PC-9 (cell line): ENCODE measurements around the gene RPL37. TPM values are rescaled to one million over a fixed set of nuclear protein-coding genes. Genes with fewer than 3 reads are reported as not detected.
A peak's percentile ranks its signal among the peaks of the same experiment; 100 is the strongest.
"Not testable (repeated sequence)": the region's sequence is repeated elsewhere in the genome, so short reads cannot be mapped to it uniquely, and the experiment has no call there.

Experiments used
- BruUV-seq: library from RNA; stranded (reverse); fragments of 400-500 nt; replicated peaks from 2 replicates; lab custom pipeline; 2021; lab: Mats Ljungman, UMichigan
- CTCF ChIA-PET: fragments of 300-600 bp; sonication (Branson Sonifier 250); formaldehyde crosslinking; loops from one replicate; lab custom pipeline; 2022; ENCODE audit warnings: antibody characterized with exemption; lab: Charles Lee
- POLR2A ChIA-PET: fragments of 300-600 bp; sonication (Branson Sonifier 250); formaldehyde crosslinking; loops from one replicate; lab custom pipeline; 2022; ENCODE audit warnings: antibody characterized with exemption; ENCODE audit not compliant: unreplicated experiment; lab: Charles Lee
- DNase-seq, 2 experiments: peaks; one replicate each; pipeline versions ENCODE4 v3.0.0 to v3.0.0-alpha.2; 2015 to 2022; ENCODE audit warnings: mixed read lengths in 1 of 2
- H2AFZ ChIP-seq: fragments of 200-600 bp; sonication (generic); 2 replicates; pipeline ENCODE4 v1.8.1; 2017; ENCODE audit warnings: antibody characterized with exemption
- H3F3A ChIP-seq: fragments of 200-600 bp; sonication (generic); 2 replicates; pipeline ENCODE4 v1.8.1; 2017; ENCODE audit warnings: antibody characterized with exemption, mild to moderate bottlenecking, low read depth; ENCODE audit not compliant: insufficient read depth
- H3K27ac ChIP-seq: fragments of 200-600 bp; sonication (generic); 2 replicates; pipeline ENCODE4 v1.6.1; 2016; ENCODE audit warnings: mixed run types
- H3K27me3 ChIP-seq: fragments of 200-600 bp; sonication (generic); 2 replicates; pipeline ENCODE4 v1.6.1; 2016; ENCODE audit warnings: low read depth, mixed run types; ENCODE audit not compliant: insufficient read depth
- H3K36me3 ChIP-seq: fragments of 200-600 bp; sonication (generic); 2 replicates; pipeline ENCODE4 v1.6.1; 2016; ENCODE audit warnings: low read depth, mixed run types
- H3K4me1 ChIP-seq: fragments of 200-600 bp; sonication (generic); replicated peaks from 2 replicates; pipeline ENCODE4 v1.6.1; 2016; ENCODE audit warnings: mixed run types; ENCODE audit not compliant: insufficient read depth
- H3K4me2 ChIP-seq: fragments of 200-600 bp; sonication (generic); 2 replicates; pipeline ENCODE4 v1.6.1; 2017; ENCODE audit warnings: mixed run types
- H3K4me3 ChIP-seq: fragments of 200-600 bp; sonication (generic); 2 replicates; pipeline ENCODE4 v1.6.1; 2016; ENCODE audit warnings: mixed run types
- H3K79me2 ChIP-seq: fragments of 200-600 bp; sonication (generic); 2 replicates; pipeline ENCODE4 v1.6.1; 2017; ENCODE audit warnings: low read depth, mixed run types
- H3K9me2 ChIP-seq: fragments of 200-600 bp; sonication (generic); 2 replicates; pipeline ENCODE4 v1.8.1; 2017; ENCODE audit warnings: mild to moderate bottlenecking; ENCODE audit not compliant: insufficient read depth
- H3K9me3 ChIP-seq: fragments of 200-600 bp; sonication (generic); 2 replicates; pipeline ENCODE4 v1.8.1; 2016; ENCODE audit warnings: low read depth; ENCODE audit not compliant: insufficient read depth
- H4K20me1 ChIP-seq: fragments of 200-600 bp; sonication (generic); 2 replicates; pipeline ENCODE4 v1.8.1; 2017; ENCODE audit not compliant: insufficient read depth
- CTCF ChIP-seq: fragments of 200-600 bp; sonication (generic); conservative IDR thresholded peaks from 2 replicates; pipeline ENCODE4 v1.6.1; 2017; ENCODE audit warnings: mixed run types, antibody characterized with exemption, mild to moderate bottlenecking, moderate library complexity
- EZH2 ChIP-seq: fragments of 200-600 bp; sonication (generic); IDR thresholded peaks from 2 replicates; pipeline ENCODE4 v1.8.0; 2017; ENCODE audit warnings: antibody characterized with exemption, low read depth
- intact Hi-C: fragments of 100-400 bp; cut with micrococcal nuclease; formaldehyde crosslinking; loops from one replicate; pipeline ENCODE4 v1.10.0; 2022; ENCODE audit not compliant: unreplicated experiment
- total RNA-seq: library from RNA; stranded (reverse); gene quantifications from 2 replicates; pipeline ENCODE4 v1.2.3, GENCODE V29; 2021

The RPL37 gene
- total RNA-seq, 1 experiment from 2014 or later = 3,889 TPM

GRCh38 chr5:40797273-40798011 is 37.6 kb downstream of the RPL37 start:
- DNase-seq = peak; percentile 61 to 89
- POLR2A ChIA-PET = interaction anchor here (0.6 to 1.2 kb wide), 2 partner anchors 34 to 1954 kb away, joined by 4 to 24 read pairs; no protein-coding TSS in a partner anchor
- H3K36me3 ChIP-seq = peaks cover 6% of the 10 kb centered on the region; the same call in 1 of the 2 replicates
- H3K79me2 ChIP-seq = peaks cover 65% of the 10 kb centered on the region
- TF ChIP-seq EZH2 = no peak
- TF ChIP-seq CTCF = no peak
- CTCF ChIA-PET = interaction anchor here (0.5 to 1.4 kb wide), 6 partner anchors 16 to 1013 kb away, joined by 3 to 20 read pairs (median 4); partner anchors contain the start of gene RPL37
- H4K20me1 ChIP-seq = peaks cover 44% of the 10 kb centered on the region
- H3K9me3 ChIP-seq = no peaks in the 10 kb centered on the region
- peak overlapping the region; percentile 99 for H3K4me3 ChIP-seq
- H3K4me1 ChIP-seq = peaks cover 29% of the 10 kb centered on the region
- no peaks in the 10 kb centered on the region; the same call in 1 of the 2 replicates for H3K9me2 ChIP-seq
- peak overlapping the region; percentile 72 for H3K27ac ChIP-seq
- peaks cover 25% of the 10 kb centered on the region for H3F3A ChIP-seq
- intact Hi-C loops = loop anchor here (1.0 kb wide), 2 partner anchors 38 to 42 kb away; partner anchors contain the start of genes RPL37 and TTC33
- BruUV-seq = TSS peak; percentile 26
- H3K4me2 ChIP-seq = peak overlapping the region; percentile 94
- H2AFZ ChIP-seq = peak overlapping the region; percentile 96
- H3K27me3 ChIP-seq = no peaks in the 10 kb centered on the region

GRCh38 chr5:40796487-40796889 is 38.5 kb downstream of the RPL37 start:
- no peaks in the 10 kb centered on the region for H3K27me3 ChIP-seq
- H3K4me1 ChIP-seq = peaks cover 29% of the 10 kb centered on the region
- peak overlapping the region; percentile 99 for H3K4me3 ChIP-seq
- no peak for TF ChIP-seq EZH2
- TF ChIP-seq CTCF = no peak
- peaks cover 54% of the 10 kb centered on the region for H4K20me1 ChIP-seq
- H3K27ac ChIP-seq = peak overlapping the region; percentile 72; the same call in 1 of the 2 replicates
- no TSS peak for BruUV-seq
- H2AFZ ChIP-seq = no peak overlapping the region
- DNase-seq = peak in 1 of 2 experiments; percentile 54
- intact Hi-C loops = no loop called here
- no peaks in the 10 kb centered on the region for H3K9me3 ChIP-seq
- H3K4me2 ChIP-seq = peak overlapping the region; percentile 94
- peaks cover 6% of the 10 kb centered on the region; the same call in 1 of the 2 replicates for H3K36me3 ChIP-seq
- H3F3A ChIP-seq = peaks cover 29% of the 10 kb centered on the region
- H3K79me2 ChIP-seq = peaks cover 74% of the 10 kb centered on the region
- ChIA-PET POLR2A (interaction anchor here (0.5 kb wide), 2 partner anchors 19 to 779 kb away, joined by 3 read pairs; no protein-coding TSS in a partner anchor), CTCF (interaction anchor here (0.5 kb wide), 1 partner anchor 82 kb away, joined by 5 read pairs; no protein-coding TSS in a partner anchor)
- H3K9me2 ChIP-seq = no peaks in the 10 kb centered on the region

GRCh38 chr5:40794877-40795276 is 40.1 kb downstream of the RPL37 start:
- DNase-seq, H3K4me2 ChIP-seq, BruUV-seq, H3K9me3 ChIP-seq, intact Hi-C loops, POLR2A ChIA-PET, H2AFZ ChIP-seq, H3K9me2 ChIP-seq, H3K27ac ChIP-seq, H3K4me3 ChIP-seq, H3K27me3 ChIP-seq: not testable (repeated sequence)
- CTCF ChIA-PET = interaction anchor here (0.8 kb wide), 1 partner anchor 17 kb away, joined by 6 read pairs; no protein-coding TSS in a partner anchor
- peaks cover 11% of the 10 kb centered on the region; the same call in 1 of the 2 replicates for H3K36me3 ChIP-seq
- peaks cover 27% of the 10 kb centered on the region for H3F3A ChIP-seq
- peaks cover 26% of the 10 kb centered on the region for H3K4me1 ChIP-seq
- H3K79me2 ChIP-seq = peaks cover 89% of the 10 kb centered on the region
- peaks cover 70% of the 10 kb centered on the region for H4K20me1 ChIP-seq

GRCh38 chr5:40794340-40794739 is 40.7 kb downstream of the RPL37 start:
- peaks cover 71% of the 10 kb centered on the region for H4K20me1 ChIP-seq
- H3K27ac ChIP-seq, H3K4me2 ChIP-seq, BruUV-seq, H3K9me2 ChIP-seq, H3K4me3 ChIP-seq, POLR2A ChIA-PET, DNase-seq, H3K27me3 ChIP-seq, intact Hi-C loops, H2AFZ ChIP-seq, H3K9me3 ChIP-seq: not testable (repeated sequence)
- H3K79me2 ChIP-seq = peaks cover 89% of the 10 kb centered on the region
- peaks cover 22% of the 10 kb centered on the region for H3F3A ChIP-seq
- peaks cover 11% of the 10 kb centered on the region; the same call in 1 of the 2 replicates for H3K36me3 ChIP-seq
- CTCF ChIA-PET = interaction anchor here (0.8 kb wide), 1 partner anchor 16 kb away, joined by 6 read pairs; no protein-coding TSS in a partner anchor
- peaks cover 21% of the 10 kb centered on the region for H3K4me1 ChIP-seq

- POLR2A ChIA-PET = interaction anchor here (0.7 kb wide), 2 partner anchors 15 to 1574 kb away, joined by 3 read pairs; partner anchors contain the start of gene FYB1
- intact Hi-C loops, H3K9me2 ChIP-seq, H2AFZ ChIP-seq, H3K4me3 ChIP-seq, DNase-seq, CTCF ChIA-PET, BruUV-seq, H3K4me2 ChIP-seq, H3K27ac ChIP-seq, H3K27me3 ChIP-seq: not testable (repeated sequence)
- Histone ChIP-seq H3F3A (peaks cover 11% of the 10 kb centered on the region; the same call in 1 of the 2 replicates), H4K20me1 (peaks cover 76% of the 10 kb centered on the region), H3K36me3 (peaks cover 21% of the 10 kb centered on the region), H3K79me2 (peaks cover 100% of the 10 kb centered on the region), H3K4me1 (peaks cover 17% of the 10 kb centered on the region), H3K9me3 (peaks cover 11% of the 10 kb centered on the region)
Observed at GRCh38 chr5:40792691-40793090, 42.3 kb downstream of the RPL37 start.
